A549 (cell line): ENCODE data around the gene SPTB. TPM values are rescaled to one million over a fixed set of nuclear protein-coding genes. Genes with fewer than 3 reads are reported as not detected.

Experiments used
- ATAC-seq, 2 experiments: fragments of 200-7000 bp in 1 of 2; fragments of >200 bp in 1 of 2; cut with Nextera tagmentation in 1 of 2; cut with Tn5 transposase in 1 of 2; 3 replicates each; pipeline versions ENCODE4 v1.8.0 to v1.9.1; 2018 to 2020; ENCODE audit warnings: mild to moderate bottlenecking in 1 of 2, moderate library complexity in 1 of 2
- CTCF ChIA-PET: fragments of 300-600 bp; sonication (Branson Sonifier 250); formaldehyde crosslinking; extraction: SDS; loops from one replicate; lab custom pipeline; 2021; ENCODE audit warnings: antibody characterized with exemption, inconsistent platforms; lab: Yijun Ruan, JAX
- POLR2A ChIA-PET: fragments of 350-600 bp; formaldehyde crosslinking; extraction: SDS; loops from one replicate; lab custom pipeline; 2021; ENCODE audit warnings: antibody characterized with exemption, inconsistent platforms; lab: Yijun Ruan, JAX
- DNase-seq, 2 experiments: peaks; one replicate each; pipeline versions ENCODE4 v3.0.0 to v3.0.0-alpha.2; 2011 to 2016; ENCODE audit warnings: low read depth in 1 of 2, low spot score in 1 of 2
- FAIRE-seq: peaks from 2 replicates; lab custom pipeline; 2011; peaks lifted over from hg19 to GRCh38; lab: Jason Lieb, UNC
- H3K27ac ChIP-seq, 2 experiments: fragments of >200 bp; sonication (Bioruptor Twin); formaldehyde crosslinking; 3 replicates each; pipeline ENCODE4 v1.5.1; 2016 to 2017
- H3K4me1 ChIP-seq: fragments of >200 bp; sonication (Bioruptor Twin); formaldehyde crosslinking; 3 replicates; pipeline ENCODE4 v1.6.1; 2016
- H3K4me2 ChIP-seq: fragments of >200 bp; sonication (Bioruptor Twin); formaldehyde crosslinking; 3 replicates; pipeline ENCODE4 v1.6.1; 2016
- H3K4me3 ChIP-seq: fragments of >200 bp; sonication (Bioruptor Twin); formaldehyde crosslinking; 3 replicates; pipeline ENCODE4 v1.5.1; 2016
- H3K9me3 ChIP-seq: fragments of >200 bp; sonication (Bioruptor Twin); formaldehyde crosslinking; 3 replicates; pipeline ENCODE4 v1.6.1; 2016
- BHLHE40 ChIP-seq: IDR thresholded peaks from 2 replicates; pipeline ENCODE4 v1.6.1; 2012; ENCODE audit warnings: low read depth, low read length, inconsistent platforms
- CBX2 ChIP-seq: fragments of 200-600 bp; sonication (generic); IDR thresholded peaks from 2 replicates; pipeline ENCODE4 v1.6.1; 2016; ENCODE audit warnings: low read depth, mild to moderate bottlenecking, borderline replicate concordance
- CEBPB ChIP-seq, 2 experiments: fragments of >200 bp in 1 of 2; sonication (Bioruptor Twin) in 1 of 2; formaldehyde crosslinking in 1 of 2; IDR thresholded peaks; 2 replicates each; pipeline ENCODE4 v1.6.1; 2012 to 2016
- CTCF ChIP-seq: fragments of >200 bp; sonication (Bioruptor Twin); formaldehyde crosslinking; IDR thresholded peaks from 3 replicates; pipeline ENCODE4 v1.5.1; 2016
- EHF ChIP-seq: fragments of 250-450 bp; sonication (Bioruptor Pico); IDR thresholded peaks from 2 replicates; pipeline ENCODE4 v1.5.0; 2020; ENCODE audit warnings: mild to moderate bottlenecking
- ELK1 ChIP-seq: fragments of 150-350 bp; IDR thresholded peaks from 2 replicates; pipeline ENCODE4 v1.6.1; 2014; ENCODE audit warnings: low read depth, mild to moderate bottlenecking, low read length
- EP300 ChIP-seq, 2 experiments: fragments of >200 bp; sonication (Bioruptor Twin); formaldehyde crosslinking; IDR thresholded peaks; 2 replicates in 1 of 2; 3 replicates in 1 of 2; pipeline ENCODE4 v1.6.1; 2016 to 2017
- FOSB ChIP-seq: fragments of 250-450 bp; sonication (Bioruptor Pico); IDR thresholded peaks from 2 replicates; pipeline ENCODE4 v1.5.0; 2020; ENCODE audit warnings: mild to moderate bottlenecking, moderate library complexity
- FOSL2 ChIP-seq, 2 experiments: fragments of 450-650 bp in 1 of 2; fragments of >200 bp in 1 of 2; sonication (Bioruptor Twin) in 1 of 2; formaldehyde crosslinking; IDR thresholded peaks; 2 replicates each; pipeline versions ENCODE4 v1.5.0 to v1.6.1; 2016 to 2020; ENCODE audit warnings: mild to moderate bottlenecking in 1 of 2, moderate library complexity in 1 of 2
- GATA3 ChIP-seq: IDR thresholded peaks from 2 replicates; pipeline ENCODE4 v1.6.1; 2012; ENCODE audit warnings: borderline replicate concordance
- HDAC2 ChIP-seq: fragments of 200-600 bp; sonication (generic); IDR thresholded peaks from 2 replicates; pipeline ENCODE4 v1.6.1; 2016
- HOXA7 ChIP-seq: fragments of 250-450 bp; sonication (Bioruptor Pico); IDR thresholded peaks from 2 replicates; pipeline ENCODE4 v1.5.0; 2020; ENCODE audit warnings: mild to moderate bottlenecking, moderate library complexity
- HOXB5 ChIP-seq: fragments of 250-450 bp; sonication (Bioruptor Pico); IDR thresholded peaks from 2 replicates; pipeline ENCODE4 v1.5.0; 2020; ENCODE audit warnings: mild to moderate bottlenecking, moderate library complexity
- MAFK ChIP-seq: fragments of 450-650 bp; IDR thresholded peaks from 2 replicates; pipeline ENCODE4 v1.6.1; 2014; ENCODE audit not compliant: partially characterized antibody
- NPAS2 ChIP-seq: fragments of 250-450 bp; sonication (Bioruptor Pico); IDR thresholded peaks from 2 replicates; pipeline ENCODE4 v1.8.0; 2022; ENCODE audit warnings: mild to moderate bottlenecking, moderate library complexity, borderline replicate concordance
- NR3C1 ChIP-seq: fragments of >200 bp; sonication (Bioruptor Twin); formaldehyde crosslinking; IDR thresholded peaks from 3 replicates; pipeline ENCODE4 v1.6.1; 2017
- PBX3 ChIP-seq: IDR thresholded peaks from 2 replicates; pipeline ENCODE4 v1.6.1; 2012
- RAD21 ChIP-seq, 2 experiments: fragments of >200 bp in 1 of 2; sonication (Bioruptor Twin) in 1 of 2; formaldehyde crosslinking in 1 of 2; IDR thresholded peaks in 1 of 2; conservative IDR thresholded peaks in 1 of 2; 2 replicates in 1 of 2; 3 replicates in 1 of 2; pipeline ENCODE4 v1.6.1; 2012 to 2018; ENCODE audit warnings: inconsistent platforms in 1 of 2
- RARB ChIP-seq: fragments of 250-450 bp; sonication (Bioruptor Pico); IDR thresholded peaks from 2 replicates; pipeline ENCODE4 v1.8.0; 2021; ENCODE audit warnings: mild to moderate bottlenecking, moderate library complexity
- REST ChIP-seq: fragments of 200-600 bp; sonication (generic); IDR thresholded peaks from 2 replicates; pipeline ENCODE4 v1.6.1; 2016; ENCODE audit warnings: antibody characterized with exemption, mild to moderate bottlenecking, moderate library complexity
- TFCP2L1 ChIP-seq: fragments of 250-450 bp; sonication (Bioruptor Pico); IDR thresholded peaks from 2 replicates; pipeline ENCODE4 v1.5.0; 2021; ENCODE audit warnings: mild to moderate bottlenecking
- ZC3H11A ChIP-seq: fragments of 450-650 bp; IDR thresholded peaks from 2 replicates; pipeline ENCODE4 v1.6.1; 2014; ENCODE audit warnings: antibody characterized with exemption, mild to moderate bottlenecking
- ZFP36 ChIP-seq: fragments of 450-650 bp; IDR thresholded peaks from 2 replicates; pipeline ENCODE4 v1.6.1; 2014; ENCODE audit warnings: borderline replicate concordance; ENCODE audit not compliant: partially characterized antibody
- WGBS: methylation state at CpG from one replicate; pipeline ENCODE4 v1.1.6; 2017; ENCODE audit errors: missing lambda C conversion rate; 5-methylcytosine and 5-hydroxymethylcytosine counted together
- polyA plus RNA-seq, 4 experiments: library from polyadenylated mRNA; depleted of rRNA in 3 of 4; stranded (reverse); fragments of >200 nt; fragmentation: RNase III in 1 of 4; extraction: RNeasy Plus Mini Kit Qiagen cat#74134 plus additional on column Dnase treatment in 1 of 4; gene quantifications; 2 replicates in 3 of 4; 3 replicates in 1 of 4; pipeline ENCODE4 v1.2.3, GENCODE V29; 2011 to 2017
- TF ChIP-seq, protein P1 (sequence below): fragments of 250-450 bp; sonication (Bioruptor Pico); IDR thresholded peaks from 2 replicates; pipeline ENCODE4 v1.5.0; 2020; ENCODE audit warnings: low read depth, mild to moderate bottlenecking, moderate library complexity
- TF ChIP-seq, protein P2 (sequence below): fragments of >200 bp; sonication (Bioruptor Twin); formaldehyde crosslinking; IDR thresholded peaks from 2 replicates; pipeline ENCODE4 v1.6.1; 2016

Gene SPTB
- polyA plus RNA-seq, 2 of the 4 experiments (the other 2 are of a cell fraction), result 0.27 to 2.1 TPM

- POLR2A ChIA-PET, result no interaction called here
These were observed 46.8 kb upstream of the SPTB start for GRCh38 chr14:64926398-64926995.

GRCh38 chr14:64923015-64923414, 43.3 kb upstream of the SPTB start:
- CTCF ChIA-PET, result interaction anchor here (2.8 kb wide), 1 partner anchor 32 kb away, joined by 14 read pairs; no protein-coding TSS in a partner anchor
- POLR2A ChIA-PET, result no interaction called here
- WGBS, result 86% methylated on average over 3 of the region's 3 CpGs

More at GRCh38 chr14:64926398-64926995, 46.8 kb upstream of the SPTB start:
- H3K9me3 ChIP-seq, result no peaks in the 10 kb centered on the region
- no peaks in the 10 kb centered on the region; the same call in 2 of the 3 replicates for H3K4me1 ChIP-seq
- H3K4me3 ChIP-seq, result no peak overlapping the region
- 95% methylated on average over 4 of the region's 4 CpGs for WGBS
- ATAC-seq (no peak), FAIRE-seq (no peak)
- no peak for TF ChIP-seq ZFP36
- no peak for TF ChIP-seq EP300 (IDR thresholded peaks at IDR 0.05)
- no peak for TF ChIP-seq HOXB5
- no peak for TF ChIP-seq FOSB
- no peak for TF ChIP-seq CTCF
- no peak for TF ChIP-seq TFCP2L1 (CRISPR knock-in tag)
- no peak for TF ChIP-seq FOSL2 (IDR thresholded peaks at IDR 0.05)
- no peak for TF ChIP-seq FOSL2 (CRISPR knock-in tag; IDR thresholded peaks at IDR 0.05)
- no peak for TF ChIP-seq EHF (CRISPR knock-in tag)
- no peak for TF ChIP-seq ELK1
- TF ChIP-seq PBX3, result no peak
- no peak for TF ChIP-seq NPAS2
- TF ChIP-seq, all 56 proteins: peak for 0
- Histone ChIP-seq H3K4me2 (no peak overlapping the region), H3K27ac (no peak overlapping the region)
- CTCF ChIA-PET, result interaction anchor here (1.0 to 1.8 kb wide), 5 partner anchors 9 to 103 kb away, joined by 3 to 6 read pairs (median 3); no protein-coding TSS in a partner anchor
- DNase-seq, result no peak

GRCh38 chr14:64920465-64920864, 40.8 kb upstream of the SPTB start:
- WGBS, result 96% methylated on average over 2 of the region's 2 CpGs
- ATAC-seq, result no peak
- H3K4me1 ChIP-seq, result peaks cover 32% of the 10 kb centered on the region
- H3K9me3 ChIP-seq, result no peaks in the 10 kb centered on the region
- H3K27ac ChIP-seq, result no peak overlapping the region
- POLR2A ChIA-PET, result no interaction called here
- no peak overlapping the region for H3K4me3 ChIP-seq
- DNase-seq, result no peak
- CTCF ChIA-PET, result no interaction called here
- no peak for FAIRE-seq
- H3K4me2 ChIP-seq, result no peak overlapping the region
- TF ChIP-seq RAD21 (conservative IDR thresholded peaks at IDR 0.05 in 1 of 2, IDR thresholded peaks at IDR 0.05 in 1 of 2) (no peak), RARB (CRISPR knock-in tag) (no peak), REST (no peak), HOXA7 (CRISPR knock-in tag) (no peak), NPAS2 (no peak), FOSL2 (IDR thresholded peaks at IDR 0.05) (no peak), FOSL2 (CRISPR knock-in tag; IDR thresholded peaks at IDR 0.05) (no peak), HDAC2 (no peak), CBX2 (no peak), GATA3 (no peak), CEBPB (IDR thresholded peaks at IDR 0.05) (no peak), ZC3H11A (no peak), EP300 (IDR thresholded peaks at IDR 0.05) (no peak)
- TF ChIP-seq, protein P1, sequence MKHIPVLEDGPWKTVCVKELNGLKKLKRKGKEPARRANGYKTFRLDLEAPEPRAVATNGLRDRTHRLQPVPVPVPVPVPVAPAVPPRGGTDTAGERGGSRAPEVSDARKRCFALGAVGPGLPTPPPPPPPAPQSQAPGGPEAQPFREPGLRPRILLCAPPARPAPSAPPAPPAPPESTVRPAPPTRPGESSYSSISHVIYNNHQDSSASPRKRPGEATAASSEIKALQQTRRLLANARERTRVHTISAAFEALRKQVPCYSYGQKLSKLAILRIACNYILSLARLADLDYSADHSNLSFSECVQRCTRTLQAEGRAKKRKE (CRISPR knock-in tag), result no peak
- TF ChIP-seq, protein P2, sequence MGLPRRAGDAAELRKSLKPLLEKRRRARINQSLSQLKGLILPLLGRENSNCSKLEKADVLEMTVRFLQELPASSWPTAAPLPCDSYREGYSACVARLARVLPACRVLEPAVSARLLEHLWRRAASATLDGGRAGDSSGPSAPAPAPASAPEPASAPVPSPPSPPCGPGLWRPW, result no peak

More at GRCh38 chr14:64923015-64923414, 43.3 kb upstream of the SPTB start:
- no peak for DNase-seq
- Histone ChIP-seq H3K9me3 (no peaks in the 10 kb centered on the region), H3K4me3 (no peak overlapping the region), H3K4me2 (no peak overlapping the region), H3K4me1 (peaks cover 19% of the 10 kb centered on the region), H3K27ac (no peak overlapping the region)
- no peak for ATAC-seq
- peak; percentile 18 for FAIRE-seq
- no peak for TF ChIP-seq FOSB
- no peak for TF ChIP-seq BHLHE40
- TF ChIP-seq MAFK, result no peak
- no peak for TF ChIP-seq NR3C1
